Sigmoid colon (tissue), 4 donors: Measurements from ENCODE around the gene SCN1B.
"Not testable (repeated sequence)": the region's sequence is repeated elsewhere in the genome, so short reads cannot be mapped to it uniquely, and the experiment has no call there.

Source experiments
- POLR2A ChIP-seq, 2 donors: fragments of 450-650 bp; IDR thresholded peaks; one replicate each; pipeline ENCODE4 v1.6.1; 2016; ENCODE audit warnings: antibody characterized with exemption in 2 of 2, mild to moderate bottlenecking in 2 of 2, moderate library complexity in 2 of 2
- POLR2AphosphoS5 ChIP-seq, 4 donors: sonication (generic); formaldehyde crosslinking; IDR thresholded peaks; one replicate each; pipeline ENCODE4 v1.6.1; 2017; ENCODE audit warnings: antibody characterized with exemption in 4 of 4
- TF ChIP-seq, protein P1 (sequence below), 4 experiments: fragments of 450-650 bp in 3 of 4; fragments of 200-600 bp in 1 of 4; IDR thresholded peaks; one replicate each; pipeline ENCODE4 v1.5.1; 2016 to 2019; ENCODE audit warnings: antibody characterized with exemption in 4 of 4, mild to moderate bottlenecking in 3 of 4, moderate library complexity in 2 of 4

DNA sequence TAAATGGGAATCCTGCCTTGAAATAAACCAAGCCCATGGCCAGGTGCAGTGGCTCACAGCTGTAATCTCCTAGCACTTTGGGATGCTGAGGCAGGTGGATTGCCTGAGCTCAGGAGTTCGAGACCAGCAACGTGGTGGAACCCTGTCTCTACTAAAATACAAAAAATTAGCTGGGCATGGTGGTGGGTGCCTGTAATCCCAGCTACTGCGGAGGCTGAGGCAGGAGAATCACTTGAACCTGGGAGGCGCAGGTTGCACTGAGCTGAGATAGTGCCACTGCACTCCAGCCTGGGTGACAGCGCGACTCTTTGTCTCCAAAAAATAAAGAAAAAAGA lies 24.3 kb upstream of the SCN1B start:
- not testable (repeated sequence) for TF ChIP-seq POLR2A, POLR2AphosphoS5 (IDR thresholded peaks at IDR 0.05)
- TF ChIP-seq, protein P1, sequence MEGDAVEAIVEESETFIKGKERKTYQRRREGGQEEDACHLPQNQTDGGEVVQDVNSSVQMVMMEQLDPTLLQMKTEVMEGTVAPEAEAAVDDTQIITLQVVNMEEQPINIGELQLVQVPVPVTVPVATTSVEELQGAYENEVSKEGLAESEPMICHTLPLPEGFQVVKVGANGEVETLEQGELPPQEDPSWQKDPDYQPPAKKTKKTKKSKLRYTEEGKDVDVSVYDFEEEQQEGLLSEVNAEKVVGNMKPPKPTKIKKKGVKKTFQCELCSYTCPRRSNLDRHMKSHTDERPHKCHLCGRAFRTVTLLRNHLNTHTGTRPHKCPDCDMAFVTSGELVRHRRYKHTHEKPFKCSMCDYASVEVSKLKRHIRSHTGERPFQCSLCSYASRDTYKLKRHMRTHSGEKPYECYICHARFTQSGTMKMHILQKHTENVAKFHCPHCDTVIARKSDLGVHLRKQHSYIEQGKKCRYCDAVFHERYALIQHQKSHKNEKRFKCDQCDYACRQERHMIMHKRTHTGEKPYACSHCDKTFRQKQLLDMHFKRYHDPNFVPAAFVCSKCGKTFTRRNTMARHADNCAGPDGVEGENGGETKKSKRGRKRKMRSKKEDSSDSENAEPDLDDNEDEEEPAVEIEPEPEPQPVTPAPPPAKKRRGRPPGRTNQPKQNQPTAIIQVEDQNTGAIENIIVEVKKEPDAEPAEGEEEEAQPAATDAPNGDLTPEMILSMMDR (IDR thresholded peaks at IDR 0.05): not testable (repeated sequence)
